Sigmoid colon (tissue), 4 donors: Measurements from ENCODE around the gene RBFOX1.

Source experiments
- POLR2A ChIP-seq, 2 donors: fragments of 450-650 bp; IDR thresholded peaks; one replicate each; pipeline ENCODE4 v1.6.1; 2016; ENCODE audit warnings: antibody characterized with exemption in 2 of 2, mild to moderate bottlenecking in 2 of 2, moderate library complexity in 2 of 2
- POLR2AphosphoS5 ChIP-seq, 4 donors: sonication (generic); formaldehyde crosslinking; IDR thresholded peaks; one replicate each; pipeline ENCODE4 v1.6.1; 2017; ENCODE audit warnings: antibody characterized with exemption in 4 of 4
- TF ChIP-seq, protein P1 (sequence below), 4 experiments: fragments of 450-650 bp in 3 of 4; fragments of 200-600 bp in 1 of 4; IDR thresholded peaks; one replicate each; pipeline ENCODE4 v1.5.1; 2016 to 2019; ENCODE audit warnings: antibody characterized with exemption in 4 of 4, mild to moderate bottlenecking in 3 of 4, moderate library complexity in 2 of 4

GRCh38 chr16:7722761-7723160 is 390.1 kb downstream of the RBFOX1 start:
- TF ChIP-seq, protein P1, sequence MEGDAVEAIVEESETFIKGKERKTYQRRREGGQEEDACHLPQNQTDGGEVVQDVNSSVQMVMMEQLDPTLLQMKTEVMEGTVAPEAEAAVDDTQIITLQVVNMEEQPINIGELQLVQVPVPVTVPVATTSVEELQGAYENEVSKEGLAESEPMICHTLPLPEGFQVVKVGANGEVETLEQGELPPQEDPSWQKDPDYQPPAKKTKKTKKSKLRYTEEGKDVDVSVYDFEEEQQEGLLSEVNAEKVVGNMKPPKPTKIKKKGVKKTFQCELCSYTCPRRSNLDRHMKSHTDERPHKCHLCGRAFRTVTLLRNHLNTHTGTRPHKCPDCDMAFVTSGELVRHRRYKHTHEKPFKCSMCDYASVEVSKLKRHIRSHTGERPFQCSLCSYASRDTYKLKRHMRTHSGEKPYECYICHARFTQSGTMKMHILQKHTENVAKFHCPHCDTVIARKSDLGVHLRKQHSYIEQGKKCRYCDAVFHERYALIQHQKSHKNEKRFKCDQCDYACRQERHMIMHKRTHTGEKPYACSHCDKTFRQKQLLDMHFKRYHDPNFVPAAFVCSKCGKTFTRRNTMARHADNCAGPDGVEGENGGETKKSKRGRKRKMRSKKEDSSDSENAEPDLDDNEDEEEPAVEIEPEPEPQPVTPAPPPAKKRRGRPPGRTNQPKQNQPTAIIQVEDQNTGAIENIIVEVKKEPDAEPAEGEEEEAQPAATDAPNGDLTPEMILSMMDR (IDR thresholded peaks at IDR 0.05) = no peak
- TF ChIP-seq POLR2AphosphoS5 (IDR thresholded peaks at IDR 0.05) (no peak), POLR2A (IDR thresholded peaks at IDR 0.05) (no peak)
